Lung (tissue), 12 donors: ENCODE results near the gene USP19. TPM values are rescaled to one million over a fixed set of nuclear protein-coding genes. Genes with fewer than 3 reads are reported as not detected.
A peak's percentile ranks its signal among the peaks of the same experiment; 100 is the strongest.

Experiments used
- ATAC-seq: fragments of 200-7000 bp; cut with Tn5 transposase; one replicate; pipeline ENCODE4 v1.9.1; 2020; ENCODE audit warnings: moderate number of reproducible peaks; ENCODE audit not compliant: insufficient read depth, low FRiP score
- DNase-seq, 3 donors: peaks; one replicate each; pipeline ENCODE4 v3.0.0-alpha.2; 2013 to 2017
- H3K27ac ChIP-seq, 2 donors: one replicate each; pipeline ENCODE4 v1.5.1; 2013; ENCODE audit warnings: mild to moderate bottlenecking in 2 of 2, moderate library complexity in 2 of 2, control low read depth in 1 of 2, inconsistent platforms in 1 of 2, low read depth in 1 of 2, low read length in 1 of 2
- H3K27me3 ChIP-seq, 3 donors: one replicate each; pipeline ENCODE4 v1.5.1; 2013; ENCODE audit warnings: low read length in 2 of 3; ENCODE audit not compliant: control insufficient read depth in 3 of 3, insufficient read depth in 3 of 3
- H3K36me3 ChIP-seq, 4 donors: one replicate each; pipeline ENCODE4 v1.5.1; 2013; ENCODE audit warnings: low read length in 4 of 4, mild to moderate bottlenecking in 1 of 4, moderate library complexity in 1 of 4; ENCODE audit not compliant: control insufficient read depth in 4 of 4, insufficient read depth in 4 of 4
- H3K4me1 ChIP-seq, 5 donors: one replicate each; pipeline ENCODE4 v1.5.1; 2013; ENCODE audit warnings: low read length in 5 of 5, mild to moderate bottlenecking in 2 of 5, moderate library complexity in 1 of 5; ENCODE audit not compliant: control insufficient read depth in 5 of 5, insufficient read depth in 5 of 5
- H3K4me3 ChIP-seq: one replicate; pipeline ENCODE4 v1.5.1; 2013; ENCODE audit warnings: mild to moderate bottlenecking, control low read depth, moderate library complexity
- H3K9ac ChIP-seq, 2 donors: one replicate each; pipeline ENCODE4 v1.5.1; 2013; ENCODE audit warnings: low read length in 2 of 2, control low read depth in 1 of 2; ENCODE audit not compliant: insufficient read depth in 1 of 2
- H3K9me3 ChIP-seq, 4 donors: one replicate each; pipeline ENCODE4 v1.5.1; 2013; ENCODE audit warnings: low read length in 3 of 4, mild to moderate bottlenecking in 1 of 4, moderate library complexity in 1 of 4; ENCODE audit not compliant: control insufficient read depth in 4 of 4, insufficient read depth in 3 of 4
- WGBS, 2 donors: extraction: QIAGEN DNeasy Blood & Tissue Kit; methylation state at CpG; one replicate each; pipeline ENCODE4 v1.1.7; 2013; 5-methylcytosine and 5-hydroxymethylcytosine counted together
- polyA plus RNA-seq, 2 donors: library from polyadenylated mRNA; stranded (reverse); fragments of 200-250 nt; gene quantifications; one replicate each; pipeline ENCODE4 v1.2.1, GENCODE V29; 2013
- total RNA-seq, 2 donors: library from RNA; depleted of rRNA in 1 of 2; stranded (reverse); fragments of >200 nt in 1 of 2; gene quantifications; one replicate each; pipeline ENCODE4 v1.2.1, GENCODE V29; 2014 to 2021
- TF ChIP-seq, protein P1 (sequence below): IDR thresholded peaks from 2 replicates; pipeline ENCODE4 v1.5.1; 2012; ENCODE audit warnings: mild to moderate bottlenecking; ENCODE audit errors: control extremely low read depth, extremely low read depth
- donor health status: control.
- donor health status: control.
- donor health status: Bipolar disorder and iron deficiency.
- donor health status: healthy.
- donor health status: DM: yes; HTN: yes; CAD: no.

USP19 gene
- total and polyA plus RNA-seq, 4 donors = 20.3 to 63.1 (median 40.1) TPM

DNA sequence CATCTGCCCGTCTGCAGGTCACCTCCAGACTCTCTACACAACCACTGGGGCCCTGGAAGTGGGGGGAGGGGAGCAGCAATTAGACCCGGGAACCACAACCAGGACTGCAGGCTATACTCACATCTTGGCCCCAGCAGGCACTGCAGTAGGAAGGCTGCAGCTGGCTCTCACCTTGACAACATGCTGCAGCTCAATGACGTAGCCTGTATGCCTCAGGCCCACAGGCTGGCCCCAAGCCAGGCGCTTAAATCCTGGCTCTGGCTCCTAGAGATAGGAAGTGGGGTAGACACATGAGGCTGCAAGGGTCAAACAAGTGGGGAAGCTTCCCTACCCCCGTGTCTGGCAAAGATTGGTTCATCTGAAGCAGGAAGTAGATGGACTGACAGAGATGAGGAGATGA, 22.2 kb downstream of the USP19 start:
- WGBS, 2 donors = 58 to 60% methylated on average over 5 of the region's 5 CpGs
- no peaks in the 10 kb centered on the region for H3K27me3 ChIP-seq
- TF ChIP-seq, protein P1, sequence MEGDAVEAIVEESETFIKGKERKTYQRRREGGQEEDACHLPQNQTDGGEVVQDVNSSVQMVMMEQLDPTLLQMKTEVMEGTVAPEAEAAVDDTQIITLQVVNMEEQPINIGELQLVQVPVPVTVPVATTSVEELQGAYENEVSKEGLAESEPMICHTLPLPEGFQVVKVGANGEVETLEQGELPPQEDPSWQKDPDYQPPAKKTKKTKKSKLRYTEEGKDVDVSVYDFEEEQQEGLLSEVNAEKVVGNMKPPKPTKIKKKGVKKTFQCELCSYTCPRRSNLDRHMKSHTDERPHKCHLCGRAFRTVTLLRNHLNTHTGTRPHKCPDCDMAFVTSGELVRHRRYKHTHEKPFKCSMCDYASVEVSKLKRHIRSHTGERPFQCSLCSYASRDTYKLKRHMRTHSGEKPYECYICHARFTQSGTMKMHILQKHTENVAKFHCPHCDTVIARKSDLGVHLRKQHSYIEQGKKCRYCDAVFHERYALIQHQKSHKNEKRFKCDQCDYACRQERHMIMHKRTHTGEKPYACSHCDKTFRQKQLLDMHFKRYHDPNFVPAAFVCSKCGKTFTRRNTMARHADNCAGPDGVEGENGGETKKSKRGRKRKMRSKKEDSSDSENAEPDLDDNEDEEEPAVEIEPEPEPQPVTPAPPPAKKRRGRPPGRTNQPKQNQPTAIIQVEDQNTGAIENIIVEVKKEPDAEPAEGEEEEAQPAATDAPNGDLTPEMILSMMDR = no peak
- no peak overlapping the region for H3K4me3 ChIP-seq
- peaks cover 0 to 8% (median 3%) of the 10 kb centered on the region in 5 donors for H3K4me1 ChIP-seq
- no peak for DNase-seq
- no peak for ATAC-seq
- no peak overlapping the region for H3K9ac ChIP-seq
- no peak overlapping the region for H3K27ac ChIP-seq
- peaks cover 16 to 49% (median 38%) of the 10 kb centered on the region in 4 donors for H3K36me3 ChIP-seq
- no peaks in the 10 kb centered on the region for H3K9me3 ChIP-seq

DNA sequence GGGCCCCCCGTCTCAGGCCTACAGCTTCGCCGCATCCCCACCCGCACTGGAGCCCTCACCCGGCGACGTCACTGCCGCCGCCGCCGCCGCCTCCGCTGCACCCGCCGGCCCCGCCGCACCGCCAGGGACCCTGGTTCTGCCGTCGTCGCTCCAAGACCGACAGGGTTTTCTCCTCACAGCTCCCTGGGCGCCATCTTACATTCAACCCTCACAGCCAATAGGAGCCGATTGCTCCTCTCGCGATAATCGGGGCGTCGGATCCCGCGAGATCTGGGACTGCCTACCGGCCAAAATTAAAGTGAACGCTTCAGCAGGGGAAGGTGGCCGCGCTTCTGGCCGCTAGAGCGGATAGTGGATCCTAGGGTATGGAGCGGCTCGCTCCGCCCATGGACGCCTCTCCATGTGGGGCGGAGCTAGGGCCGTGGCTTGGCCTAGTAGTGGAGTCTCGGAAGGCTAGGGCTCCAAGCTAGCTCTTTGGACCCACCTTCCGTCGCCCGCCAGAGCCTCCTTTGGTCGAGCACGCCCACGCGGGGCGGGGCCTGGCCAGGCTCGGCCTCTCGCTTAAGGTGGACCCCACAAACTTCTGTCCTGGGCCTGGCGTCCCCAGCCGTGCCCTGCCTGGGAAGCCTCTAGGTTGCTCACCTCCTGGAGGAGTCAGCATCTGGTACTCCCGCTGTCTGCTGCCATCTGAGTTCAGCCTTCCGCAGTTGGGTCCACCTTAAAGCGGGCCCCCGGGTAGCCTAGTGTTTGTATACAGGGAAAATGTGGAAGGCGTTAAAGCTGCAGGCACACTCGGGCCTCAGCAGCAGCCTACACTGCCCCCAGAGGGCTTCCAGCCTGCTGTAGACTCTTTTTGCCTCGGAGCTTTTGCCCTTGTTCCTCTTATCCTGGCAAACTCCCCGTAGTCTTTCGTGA, 26.5 kb downstream of the USP19 start, which contains the start of gene QRICH1:
TSS of gene QRICH1 (minus strand) at position 219 of the 915 bp plus-strand sequence. CDS start 17,054 bp downstream, outside the sequence.
- peak; percentile 94 for ATAC-seq
- peaks cover 0 to 20% (median 8%) of the 10 kb centered on the region in 4 donors for H3K36me3 ChIP-seq
- H3K27me3 ChIP-seq = no peaks in the 10 kb centered on the region
- H3K4me1 ChIP-seq = peaks cover 3 to 21% (median 5%) of the 10 kb centered on the region in 5 donors
- TF ChIP-seq, protein P1 = peak; percentile 32
- H3K9ac ChIP-seq = peak within 1 kb of the TSS; percentile 66 to 90
- WGBS, 2 donors = 0 to 1% methylated on average over 54 to 65 of the region's 65 CpGs
- peak within 1 kb of the TSS; percentile 84 for H3K4me3 ChIP-seq
- peak; percentile 99 to 100 (median 99) for DNase-seq
- peak within 1 kb of the TSS; percentile 94 to 97 for H3K27ac ChIP-seq
- H3K9me3 ChIP-seq = no peaks in the 10 kb centered on the region

DNA sequence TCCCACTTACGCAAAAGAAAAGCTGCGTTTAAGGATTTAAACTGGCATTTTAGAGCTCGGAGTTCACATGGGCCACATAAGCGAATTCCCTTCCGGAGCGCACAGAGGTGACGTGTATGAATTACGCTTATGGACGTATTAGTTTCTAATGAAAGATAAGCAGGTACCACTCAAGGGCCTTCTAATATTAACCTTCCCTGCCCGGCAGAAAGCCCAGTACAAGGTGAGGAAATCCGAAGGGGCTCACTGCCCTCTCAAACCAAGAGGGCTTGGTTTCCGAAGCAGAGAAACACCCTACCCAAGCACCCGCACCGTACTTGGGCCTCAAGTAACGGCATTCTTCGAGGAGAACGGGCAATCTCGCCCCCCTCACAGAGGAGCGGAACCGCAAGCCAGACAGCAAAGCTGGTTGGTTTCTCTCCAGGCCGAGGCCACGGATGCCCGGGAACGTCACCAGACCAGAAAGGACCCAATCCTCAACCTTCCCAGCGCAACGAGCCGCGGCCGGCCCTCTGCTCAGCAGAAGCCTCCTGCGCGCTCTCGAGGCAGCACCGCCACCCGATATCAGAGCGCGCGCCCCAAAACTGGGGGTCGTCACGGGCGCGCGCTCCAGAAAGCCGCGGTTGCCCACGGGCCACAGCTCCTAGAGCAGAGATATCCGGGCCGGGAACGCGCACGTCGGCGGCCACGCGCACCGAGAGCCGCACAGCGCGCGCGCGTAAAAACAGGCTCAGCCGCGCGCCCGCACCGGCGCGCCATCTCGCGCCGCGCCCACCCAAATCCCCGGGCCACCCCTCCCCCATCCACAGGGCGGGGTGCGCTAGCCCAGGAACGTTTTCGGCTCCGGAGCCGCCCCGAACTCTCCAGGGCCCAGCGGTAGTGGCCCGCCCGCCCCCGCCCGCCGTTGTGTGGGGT, 27.4 kb downstream of the USP19 start:
- TF ChIP-seq, protein P1 = no peak
- WGBS, 2 donors = 0 to 1% methylated on average over 82 to 86 of the region's 86 CpGs
- Histone ChIP-seq H3K4me1 (peaks cover 3 to 21% (median 5%) of the 10 kb centered on the region in 5 donors), H3K9me3 (no peaks in the 10 kb centered on the region), H3K27me3 (no peaks in the 10 kb centered on the region), H3K27ac (peak overlapping the region; percentile 94 to 97), H3K4me3 (peak overlapping the region; percentile 84), H3K9ac (peak overlapping the region; percentile 66 to 90), H3K36me3 (peaks cover 0 to 13% (median 2%) of the 10 kb centered on the region in 4 donors)
- ATAC-seq (peak; percentile 50), DNase-seq (peak; percentile 83 to 91 (median 88))
